ENCODE data around the gene SMIM35. TPM values are rescaled to one million over a fixed set of nuclear protein-coding genes. Genes with fewer than 3 reads are reported as not detected.
"Not testable (repeated sequence)": the region's sequence is repeated elsewhere in the genome, so short reads cannot be mapped to it uniquely, and the experiment has no call there.

Gene SMIM35
- total and polyA plus RNA-seq, 4 donors, result 0.06 to 0.17 (median 0.11) TPM

- Histone ChIP-seq H3K4me3 (no peak overlapping the region), H3K27ac (ENCODE audit: low read depth in 1 of 2, low read length in 1 of 2) (no peak overlapping the region), H3K36me3 (ENCODE audit: control insufficient read depth in 4 of 4, insufficient read depth in 4 of 4, low read length in 4 of 4) (no peaks in the 10 kb centered on the region), H3K9ac (ENCODE audit: insufficient read depth in 1 of 2, low read length in 2 of 2) (no peak overlapping the region), H3K4me1 (ENCODE audit: control insufficient read depth in 5 of 5, insufficient read depth in 5 of 5, low read length in 5 of 5) (peaks cover 0 to 4% (median 0%) of the 10 kb centered on the region in 5 donors), H3K9me3 (ENCODE audit: control insufficient read depth in 4 of 4, insufficient read depth in 3 of 4, low read length in 3 of 4) (no peaks in the 10 kb centered on the region), H3K27me3 (ENCODE audit: control insufficient read depth in 3 of 3, insufficient read depth in 3 of 3, low read length in 2 of 3) (peaks cover 0 to under 1% (median under 1%) of the 10 kb centered on the region in 3 donors)
- no peak for DNase-seq
- 57 to 72% methylated on average over 4 of the region's 4 CpGs for WGBS, 2 donors
- ATAC-seq (ENCODE audit: insufficient read depth, low FRiP score), result no peak
- TF ChIP-seq CTCF (IDR thresholded peaks at IDR 0.05; ENCODE audit: control extremely low read depth, extremely low read depth), result no peak
These were observed 107.8 kb downstream of the SMIM35 start for GRCh38 chr11:117978991-117979390.

- not testable (repeated sequence) for DNase-seq
These were observed 108.4 kb downstream of the SMIM35 start for GRCh38 chr11:117978291-117978910.

GRCh38 chr11:117977612-117978264, 109.0 kb downstream of the SMIM35 start:
- ATAC-seq (ENCODE audit: insufficient read depth, low FRiP score); H3K4me1 ChIP-seq (ENCODE audit: control insufficient read depth in 5 of 5, insufficient read depth in 5 of 5, low read length in 5 of 5); H3K9ac ChIP-seq (ENCODE audit: insufficient read depth in 1 of 2, low read length in 2 of 2); H3K27ac ChIP-seq (ENCODE audit: low read depth in 1 of 2, low read length in 1 of 2); H3K9me3 ChIP-seq (ENCODE audit: control insufficient read depth in 4 of 4, insufficient read depth in 3 of 4, low read length in 3 of 4); H3K4me3 ChIP-seq; H3K27me3 ChIP-seq (ENCODE audit: control insufficient read depth in 3 of 3, insufficient read depth in 3 of 3, low read length in 2 of 3); H3K36me3 ChIP-seq (ENCODE audit: control insufficient read depth in 4 of 4, insufficient read depth in 4 of 4, low read length in 4 of 4); DNase-seq: not testable (repeated sequence)
- 82 to 85% methylated on average over 23 of the region's 23 CpGs for WGBS, 2 donors

More at GRCh38 chr11:117978291-117978910, 108.4 kb downstream of the SMIM35 start:
- not testable (repeated sequence) for ATAC-seq (ENCODE audit: insufficient read depth, low FRiP score); H3K27ac ChIP-seq (ENCODE audit: low read depth in 1 of 2, low read length in 1 of 2); H3K9ac ChIP-seq (ENCODE audit: insufficient read depth in 1 of 2, low read length in 2 of 2); H3K9me3 ChIP-seq (ENCODE audit: control insufficient read depth in 4 of 4, insufficient read depth in 3 of 4, low read length in 3 of 4); H3K4me1 ChIP-seq (ENCODE audit: control insufficient read depth in 5 of 5, insufficient read depth in 5 of 5, low read length in 5 of 5); H3K27me3 ChIP-seq (ENCODE audit: control insufficient read depth in 3 of 3, insufficient read depth in 3 of 3, low read length in 2 of 3); H3K36me3 ChIP-seq (ENCODE audit: control insufficient read depth in 4 of 4, insufficient read depth in 4 of 4, low read length in 4 of 4); H3K4me3 ChIP-seq
- WGBS, 2 donors, result 94 to 95% methylated on average over 23 to 36 of the region's 36 CpGs

GRCh38 chr11:117977029-117977428, 109.7 kb downstream of the SMIM35 start:
- no peak for ATAC-seq (ENCODE audit: insufficient read depth, low FRiP score)

More at GRCh38 chr11:117977029-117977428, 109.7 kb downstream of the SMIM35 start:
- Histone ChIP-seq H3K36me3 (ENCODE audit: control insufficient read depth in 4 of 4, insufficient read depth in 4 of 4, low read length in 4 of 4) (no peaks in the 10 kb centered on the region), H3K27ac (ENCODE audit: low read depth in 1 of 2, low read length in 1 of 2) (no peak overlapping the region), H3K9ac (ENCODE audit: insufficient read depth in 1 of 2, low read length in 2 of 2) (no peak overlapping the region), H3K4me3 (no peak overlapping the region), H3K4me1 (ENCODE audit: control insufficient read depth in 5 of 5, insufficient read depth in 5 of 5, low read length in 5 of 5) (peaks cover 0 to 13% (median 10%) of the 10 kb centered on the region in 5 donors), H3K27me3 (ENCODE audit: control insufficient read depth in 3 of 3, insufficient read depth in 3 of 3, low read length in 2 of 3) (no peaks in the 10 kb centered on the region), H3K9me3 (ENCODE audit: control insufficient read depth in 4 of 4, insufficient read depth in 3 of 4, low read length in 3 of 4) (no peaks in the 10 kb centered on the region)
- TF ChIP-seq CTCF (IDR thresholded peaks at IDR 0.05; ENCODE audit: control extremely low read depth, extremely low read depth), result no peak
- DNase-seq, result no peak
- 36 to 68% methylated on average over 5 of the region's 5 CpGs for WGBS, 2 donors

Measured in lung (tissue), 12 donors.